Loucy (cell line): Measurements from ENCODE around the gene GTF2A2.

Experiments
- EZH2phosphoT487 ChIP-seq: fragments of 200-600 bp; IDR thresholded peaks from 2 replicates; pipeline ENCODE4 v1.6.1; 2018; ENCODE audit warnings: antibody characterized with exemption, mild to moderate bottlenecking, moderate library complexity, borderline replicate concordance
- TF ChIP-seq, protein P1 (sequence below): fragments of 200-600 bp; sonication (generic); conservative IDR thresholded peaks from 2 replicates; pipeline ENCODE4 v1.5.1; 2014; ENCODE audit warnings: mild to moderate bottlenecking, antibody characterized with exemption, low read length

DNA sequence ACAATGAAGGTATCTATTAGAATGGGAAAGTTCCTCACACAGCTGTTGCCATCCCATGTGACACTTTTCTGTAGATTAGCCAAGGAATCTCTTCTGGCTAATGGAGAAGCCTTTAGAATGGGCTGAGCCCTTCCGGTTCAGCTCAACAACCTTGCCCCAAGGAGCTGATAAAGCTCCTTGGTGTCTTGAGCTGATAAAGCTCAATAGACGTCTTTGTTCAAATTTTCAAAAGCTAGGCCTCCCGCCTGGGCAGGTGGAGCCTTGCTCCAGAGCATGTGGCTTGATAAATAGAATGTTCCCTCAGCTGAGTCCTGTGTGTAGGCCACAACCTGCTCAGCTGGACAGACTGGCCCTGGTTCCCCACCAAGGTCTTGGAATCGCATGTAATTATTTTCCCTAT, 39.0 kb upstream of the GTF2A2 start:
- TF ChIP-seq, protein P1, sequence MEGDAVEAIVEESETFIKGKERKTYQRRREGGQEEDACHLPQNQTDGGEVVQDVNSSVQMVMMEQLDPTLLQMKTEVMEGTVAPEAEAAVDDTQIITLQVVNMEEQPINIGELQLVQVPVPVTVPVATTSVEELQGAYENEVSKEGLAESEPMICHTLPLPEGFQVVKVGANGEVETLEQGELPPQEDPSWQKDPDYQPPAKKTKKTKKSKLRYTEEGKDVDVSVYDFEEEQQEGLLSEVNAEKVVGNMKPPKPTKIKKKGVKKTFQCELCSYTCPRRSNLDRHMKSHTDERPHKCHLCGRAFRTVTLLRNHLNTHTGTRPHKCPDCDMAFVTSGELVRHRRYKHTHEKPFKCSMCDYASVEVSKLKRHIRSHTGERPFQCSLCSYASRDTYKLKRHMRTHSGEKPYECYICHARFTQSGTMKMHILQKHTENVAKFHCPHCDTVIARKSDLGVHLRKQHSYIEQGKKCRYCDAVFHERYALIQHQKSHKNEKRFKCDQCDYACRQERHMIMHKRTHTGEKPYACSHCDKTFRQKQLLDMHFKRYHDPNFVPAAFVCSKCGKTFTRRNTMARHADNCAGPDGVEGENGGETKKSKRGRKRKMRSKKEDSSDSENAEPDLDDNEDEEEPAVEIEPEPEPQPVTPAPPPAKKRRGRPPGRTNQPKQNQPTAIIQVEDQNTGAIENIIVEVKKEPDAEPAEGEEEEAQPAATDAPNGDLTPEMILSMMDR = no peak
- TF ChIP-seq EZH2phosphoT487 = no peak
